Parathyroid adenoma (tissue), 2 donors: ENCODE results near the gene URI1.

Experiments used
- H2AFZ ChIP-seq: fragments of 300-600 bp; sonication (generic); one replicate; pipeline ENCODE4 v1.7.0; 2017; ENCODE audit warnings: antibody characterized with exemption, mild to moderate bottlenecking
- H3K27ac ChIP-seq: fragments of 300-600 bp; sonication (generic); one replicate; pipeline ENCODE4 v1.7.0; 2017
- H3K27me3 ChIP-seq: fragments of 300-600 bp; sonication (generic); one replicate; pipeline ENCODE4 v1.7.0; 2017; ENCODE audit warnings: low read length; ENCODE audit not compliant: control insufficient read depth, insufficient read depth
- H3K36me3 ChIP-seq: fragments of 300-600 bp; sonication (generic); one replicate; pipeline ENCODE4 v1.7.0; 2017; ENCODE audit warnings: low read length; ENCODE audit not compliant: control insufficient read depth, insufficient read depth
- H3K4me1 ChIP-seq: fragments of 300-600 bp; sonication (generic); one replicate; pipeline ENCODE4 v1.7.0; 2017; ENCODE audit warnings: control low read depth
- H3K4me2 ChIP-seq: fragments of 300-600 bp; sonication (generic); one replicate; pipeline ENCODE4 v1.7.0; 2017; ENCODE audit warnings: low read length
- H3K4me3 ChIP-seq: fragments of 300-600 bp; sonication (generic); one replicate; pipeline ENCODE4 v1.7.0; 2017; ENCODE audit warnings: low read depth, low read length
- H3K79me2 ChIP-seq: fragments of 300-600 bp; sonication (generic); one replicate; pipeline ENCODE4 v1.7.0; 2017; ENCODE audit warnings: control low read depth
- H3K9ac ChIP-seq: fragments of 300-600 bp; sonication (generic); one replicate; pipeline ENCODE4 v1.7.0; 2017; ENCODE audit warnings: mild to moderate bottlenecking
- H3K9me3 ChIP-seq: fragments of 300-600 bp; sonication (generic); one replicate; pipeline ENCODE4 v1.7.0; 2017; ENCODE audit warnings: low read length; ENCODE audit not compliant: control insufficient read depth
- CTCF ChIP-seq: fragments of 300-600 bp; sonication (generic); IDR thresholded peaks from one replicate; pipeline ENCODE4 v1.7.0; 2017; ENCODE audit warnings: antibody characterized with exemption, mild to moderate bottlenecking
- donor health status: primary hyperparathyroidism.

The URI1 gene

GRCh38 chr19:29974701-29975100, 32.7 kb downstream of the URI1 start:
- TF ChIP-seq CTCF, result no peak
- Histone ChIP-seq H3K36me3 (no peaks in the 10 kb centered on the region), H3K27me3 (no peaks in the 10 kb centered on the region), H3K4me2 (no peak overlapping the region), H2AFZ (no peak overlapping the region), H3K4me3 (no peak overlapping the region), H3K9me3 (no peaks in the 10 kb centered on the region), H3K9ac (no peak overlapping the region), H3K79me2 (peaks cover 25% of the 10 kb centered on the region), H3K27ac (no peak overlapping the region), H3K4me1 (no peaks in the 10 kb centered on the region)

GRCh38 chr19:29976151-29976943, 34.3 kb downstream of the URI1 start:
- H3K27ac ChIP-seq, result no peak overlapping the region
- no peak overlapping the region for H3K4me3 ChIP-seq
- H3K79me2 ChIP-seq, result peaks cover 22% of the 10 kb centered on the region
- H3K27me3 ChIP-seq, result no peaks in the 10 kb centered on the region
- no peak overlapping the region for H2AFZ ChIP-seq
- no peak for TF ChIP-seq CTCF
- H3K9ac ChIP-seq, result no peak overlapping the region
- H3K9me3 ChIP-seq, result no peaks in the 10 kb centered on the region
- H3K36me3 ChIP-seq, result no peaks in the 10 kb centered on the region
- no peak overlapping the region for H3K4me2 ChIP-seq
- H3K4me1 ChIP-seq, result no peaks in the 10 kb centered on the region

GRCh38 chr19:29978080-29978479, 36.0 kb downstream of the URI1 start:
- Histone ChIP-seq H3K27me3 (no peaks in the 10 kb centered on the region), H3K4me3 (no peak overlapping the region), H3K27ac (no peak overlapping the region), H3K4me2 (no peak overlapping the region), H3K9ac (no peak overlapping the region), H3K9me3 (no peaks in the 10 kb centered on the region), H3K79me2 (peaks cover 22% of the 10 kb centered on the region), H3K36me3 (no peaks in the 10 kb centered on the region), H2AFZ (no peak overlapping the region), H3K4me1 (no peaks in the 10 kb centered on the region)
- no peak for TF ChIP-seq CTCF

- Histone ChIP-seq H2AFZ (no peak overlapping the region), H3K4me2 (no peak overlapping the region), H3K9me3 (no peaks in the 10 kb centered on the region), H3K9ac (no peak overlapping the region), H3K27ac (no peak overlapping the region), H3K79me2 (peaks cover 9% of the 10 kb centered on the region), H3K4me3 (no peak overlapping the region), H3K4me1 (peaks cover 8% of the 10 kb centered on the region), H3K27me3 (no peaks in the 10 kb centered on the region), H3K36me3 (no peaks in the 10 kb centered on the region)
- no peak for TF ChIP-seq CTCF
Measured at GRCh38 chr19:29983568-29983967, 41.5 kb downstream of the URI1 start.

- no peaks in the 10 kb centered on the region for H3K9me3 ChIP-seq
- no peak overlapping the region for H3K9ac ChIP-seq
- H2AFZ ChIP-seq, result no peak overlapping the region
- no peak overlapping the region for H3K4me2 ChIP-seq
- peaks cover 8% of the 10 kb centered on the region for H3K4me1 ChIP-seq
- no peaks in the 10 kb centered on the region for H3K36me3 ChIP-seq
- no peaks in the 10 kb centered on the region for H3K27me3 ChIP-seq
- no peak for TF ChIP-seq CTCF
- peaks cover 13% of the 10 kb centered on the region for H3K79me2 ChIP-seq
- H3K27ac ChIP-seq, result no peak overlapping the region
- no peak overlapping the region for H3K4me3 ChIP-seq
Measured at GRCh38 chr19:29985196-29985595, 43.2 kb downstream of the URI1 start.
